Keratinocyte (primary cell): Measurements from ENCODE around the gene DSCAML1. TPM values are rescaled to one million over a fixed set of nuclear protein-coding genes. Genes with fewer than 3 reads are reported as not detected.

ENCODE experiments used
- DNase-seq: peaks from one replicate; pipeline ENCODE4 v3.0.0-alpha.2; 2011; ENCODE audit warnings: low read depth, missing footprints, low spot score
- FAIRE-seq: peaks from 2 replicates; lab custom pipeline; 2011; peaks lifted over from hg19 to GRCh38; lab: Jason Lieb, UNC
- H2AFZ ChIP-seq: 2 replicates; pipeline ENCODE4 v1.6.0; 2012; ENCODE audit warnings: low read length, control low read depth, inconsistent platforms; ENCODE audit not compliant: control insufficient read depth
- H3K27ac ChIP-seq: 2 replicates; pipeline ENCODE4 v1.5.1; 2011; ENCODE audit warnings: low read length; ENCODE audit not compliant: control insufficient read depth, insufficient read depth
- H3K27me3 ChIP-seq: 3 replicates; pipeline ENCODE4 v1.6.0; 2011; ENCODE audit warnings: low read length; ENCODE audit not compliant: control insufficient read depth, insufficient read depth; ENCODE audit errors: extremely low read depth
- H3K36me3 ChIP-seq, 2 experiments: 2 replicates in 1 of 2; 3 replicates in 1 of 2; pipeline ENCODE4 v1.5.1; 2011; ENCODE audit warnings: low read length in 2 of 2, mild to moderate bottlenecking in 1 of 2; ENCODE audit not compliant: control insufficient read depth in 2 of 2, insufficient read depth in 2 of 2; ENCODE audit errors: extremely low read depth in 1 of 2
- H3K4me1 ChIP-seq: 3 replicates; pipeline ENCODE4 v1.5.1; 2011; ENCODE audit warnings: low read length; ENCODE audit not compliant: control insufficient read depth, insufficient read depth; ENCODE audit errors: extremely low read depth
- H3K4me2 ChIP-seq: 3 replicates; pipeline ENCODE4 v1.6.0; 2011; ENCODE audit warnings: low read depth, low read length; ENCODE audit not compliant: control insufficient read depth, insufficient read depth; ENCODE audit errors: extremely low read depth
- H3K4me3 ChIP-seq, 3 experiments: fragments of 200-600 bp in 1 of 3; sonication (generic) in 1 of 3; 2 replicates in 2 of 3; 3 replicates in 1 of 3; pipeline ENCODE4 v1.5.1; 2011 to 2016; ENCODE audit warnings: low read length in 3 of 3, mild to moderate bottlenecking in 3 of 3, control low read depth in 2 of 3, inconsistent platforms in 1 of 3, low read depth in 1 of 3, mixed read lengths in 1 of 3, mixed run types in 1 of 3, moderate library complexity in 1 of 3; ENCODE audit not compliant: control insufficient read depth in 2 of 3, insufficient read depth in 2 of 3; ENCODE audit errors: extremely low read depth in 1 of 3
- H3K79me2 ChIP-seq: 2 replicates; pipeline ENCODE4 v1.6.0; 2012; ENCODE audit warnings: low read length; ENCODE audit not compliant: control insufficient read depth, insufficient read depth
- H3K9ac ChIP-seq: 3 replicates; pipeline ENCODE4 v1.6.0; 2011; ENCODE audit warnings: low read length; ENCODE audit not compliant: control insufficient read depth, insufficient read depth; ENCODE audit errors: extremely low read depth
- H3K9me1 ChIP-seq: 3 replicates; pipeline ENCODE4 v1.6.0; 2011; ENCODE audit warnings: low read length; ENCODE audit not compliant: control insufficient read depth, insufficient read depth; ENCODE audit errors: extremely low read depth
- H3K9me3 ChIP-seq: 2 replicates; pipeline ENCODE4 v1.5.1; 2012; ENCODE audit warnings: low read depth, low read length; ENCODE audit not compliant: control insufficient read depth
- H4K20me1 ChIP-seq: 3 replicates; pipeline ENCODE4 v1.6.0; 2011; ENCODE audit warnings: low read length; ENCODE audit not compliant: control insufficient read depth, insufficient read depth; ENCODE audit errors: extremely low read depth
- CTCF ChIP-seq, 3 experiments: IDR thresholded peaks in 1 of 3; conservative IDR thresholded peaks in 1 of 3; optimal IDR thresholded peaks in 1 of 3; 2 replicates in 2 of 3; 3 replicates in 1 of 3; pipeline versions ENCODE3 to v1.5.1; 2011; ENCODE audit warnings: low read length in 3 of 3, mild to moderate bottlenecking in 3 of 3, moderate library complexity in 2 of 3, control low read depth in 1 of 3, inconsistent platforms in 1 of 3; ENCODE audit not compliant: insufficient read depth in 2 of 3; ENCODE audit errors: extremely low read depth in 1 of 3
- EZH2 ChIP-seq: IDR thresholded peaks from one replicate; pipeline ENCODE4 v1.6.1; 2012; ENCODE audit warnings: inconsistent platforms, mild to moderate bottlenecking, low read length, moderate library complexity
- dilution Hi-C: fragments of 300-500 bp; cut with MboI; formaldehyde crosslinking; loops from one replicate; pipeline ENCODE4 v1.7.0; 2020; ENCODE audit warnings: low sequenced_read_pairs; ENCODE audit not compliant: extremely low pct_ligation_motif_present
- polyA plus RNA-seq, 5 experiments: library from polyadenylated mRNA; depleted of rRNA in 3 of 5; stranded (reverse) in 3 of 5; stranded (forward) in 1 of 5; unstranded in 1 of 5; fragments of >200 nt; gene quantifications; 1 replicate in 1 of 5; 2 replicates in 3 of 5; 3 replicates in 1 of 5; pipeline versions ENCODE4 v1.2.1 to v1.2.3, GENCODE V29; 2011 to 2012; ENCODE audit warnings: missing spikeins in 2 of 5, low read depth in 1 of 5, low replicate concordance in 1 of 5

DSCAML1 gene
- polyA plus RNA-seq, 1 donor (not counting 4 experiments of a cell fraction or from before 2014, with no cell fraction given), result not detected

DNA sequence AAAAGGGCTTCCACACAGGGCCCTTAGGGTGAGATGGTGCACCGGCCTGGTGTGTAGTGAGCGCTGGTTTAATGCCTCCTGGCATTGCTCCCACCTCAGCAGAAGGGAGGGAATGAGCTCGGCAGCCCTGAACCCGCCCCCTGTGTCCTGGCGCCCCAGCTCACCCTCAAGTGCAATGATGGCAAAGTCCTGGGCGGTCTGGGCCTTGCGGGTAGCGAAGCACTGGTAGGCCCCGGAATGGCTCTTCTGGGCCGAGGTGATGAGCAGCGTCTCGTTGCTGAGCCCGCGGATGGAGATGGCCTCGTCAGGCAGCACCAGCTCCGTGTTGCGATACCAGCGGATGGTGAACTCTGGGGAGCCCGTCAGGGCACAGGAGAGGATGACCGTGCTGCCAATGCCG, 276.1 kb downstream of the DSCAML1 start:
- TF ChIP-seq EZH2 (no peak), CTCF (optimal IDR thresholded peaks at IDR 0.05 in 1 of 3, IDR thresholded peaks at IDR 0.05 in 1 of 3, conservative IDR thresholded peaks at IDR 0.05 in 1 of 3; ENCODE audit: extremely low read depth in 1 of 3, insufficient read depth in 2 of 3, low read length in 3 of 3) (no peak)
- FAIRE-seq, result no peak

DNA sequence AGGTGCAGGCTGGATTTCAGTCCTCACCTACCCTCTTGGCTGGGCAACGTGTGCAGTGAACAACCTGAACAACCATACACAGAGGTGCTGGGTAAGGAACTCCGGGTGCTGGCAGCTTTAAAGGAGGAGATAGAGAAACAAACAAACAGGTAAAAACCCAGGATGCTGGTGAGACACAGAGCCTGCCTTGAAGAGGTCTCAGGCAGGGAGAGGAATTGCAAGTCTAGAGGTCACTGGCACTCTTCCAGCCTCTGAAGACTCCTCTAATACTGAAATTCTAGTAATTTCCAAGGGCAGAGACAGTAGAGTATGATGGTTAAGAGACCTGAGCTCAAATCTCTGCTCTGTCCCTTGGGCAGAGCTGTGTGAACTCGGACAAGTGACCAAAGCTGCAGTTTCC, 276.8 kb downstream of the DSCAML1 start:
- Histone ChIP-seq H4K20me1 (no peaks in the 10 kb centered on the region), H3K36me3 (no peaks in the 10 kb centered on the region), H3K27me3 (no peaks in the 10 kb centered on the region), H3K4me3 (no peak overlapping the region), H2AFZ (no peak overlapping the region), H3K9me1 (no peaks in the 10 kb centered on the region), H3K9ac (no peak overlapping the region), H3K79me2 (no peaks in the 10 kb centered on the region), H3K9me3 (no peaks in the 10 kb centered on the region), H3K27ac (no peak overlapping the region), H3K4me1 (no peaks in the 10 kb centered on the region), H3K4me2 (no peak overlapping the region)
- TF ChIP-seq CTCF (optimal IDR thresholded peaks at IDR 0.05 in 1 of 3, IDR thresholded peaks at IDR 0.05 in 1 of 3, conservative IDR thresholded peaks at IDR 0.05 in 1 of 3; ENCODE audit: extremely low read depth in 1 of 3, insufficient read depth in 2 of 3, low read length in 3 of 3), result no peak
- TF ChIP-seq EZH2, result no peak
- FAIRE-seq, result no peak
- no peak for DNase-seq
- dilution Hi-C loops, result no loop called here

More for the DNA sequence above, 276.1 kb downstream of the DSCAML1 start:
- Histone ChIP-seq H3K79me2 (no peaks in the 10 kb centered on the region), H3K4me2 (no peak overlapping the region), H3K9me1 (no peaks in the 10 kb centered on the region), H3K4me1 (no peaks in the 10 kb centered on the region), H4K20me1 (no peaks in the 10 kb centered on the region), H3K9me3 (no peaks in the 10 kb centered on the region), H3K27me3 (no peaks in the 10 kb centered on the region), H2AFZ (no peak overlapping the region), H3K4me3 (no peak overlapping the region), H3K36me3 (no peaks in the 10 kb centered on the region), H3K27ac (no peak overlapping the region), H3K9ac (no peak overlapping the region)
- dilution Hi-C loops, result no loop called here
- DNase-seq, result no peak
